DOHH2 (cell line): ENCODE measurements around the gene FAM83F.

Experiments used
- H3F3A ChIP-seq: fragments of 200-600 bp; sonication (generic), shearing (Covaris generic); 2 replicates; pipeline ENCODE4 v1.6.0; 2016; ENCODE audit warnings: antibody characterized with exemption, mild to moderate bottlenecking; ENCODE audit not compliant: control insufficient read depth, insufficient read depth
- H3K27ac ChIP-seq: fragments of 200-600 bp; sonication (generic); 2 replicates; pipeline ENCODE4 v1.5.1; 2014; ENCODE audit warnings: low read depth, mild to moderate bottlenecking, low read length, moderate library complexity
- H3K27me3 ChIP-seq: fragments of 200-600 bp; sonication (generic); 2 replicates; pipeline ENCODE4 v1.6.1; 2014; ENCODE audit warnings: mild to moderate bottlenecking, low read length, mixed read lengths; ENCODE audit not compliant: control insufficient read depth
- H3K36me3 ChIP-seq: fragments of 200-600 bp; sonication (generic); 2 replicates; pipeline ENCODE4 v1.6.1; 2014; ENCODE audit warnings: mild to moderate bottlenecking, low read length, moderate library complexity, mixed read lengths; ENCODE audit not compliant: control insufficient read depth
- H3K4me1 ChIP-seq: fragments of 200-600 bp; sonication (generic); 2 replicates; pipeline ENCODE4 v1.6.1; 2014; ENCODE audit warnings: mild to moderate bottlenecking, low read length, mixed read lengths; ENCODE audit not compliant: control insufficient read depth
- H3K4me2 ChIP-seq: fragments of 200-600 bp; sonication (generic); 2 replicates; pipeline ENCODE4 v1.6.0; 2014; ENCODE audit warnings: mild to moderate bottlenecking, low read length, moderate library complexity
- H3K4me3 ChIP-seq: fragments of 200-600 bp; sonication (generic); 2 replicates; pipeline ENCODE4 v1.5.1; 2014; ENCODE audit warnings: mild to moderate bottlenecking, low read length, mixed read lengths
- H3K79me2 ChIP-seq: fragments of 200-600 bp; sonication (generic); 2 replicates; pipeline ENCODE4 v1.6.1; 2014; ENCODE audit warnings: mild to moderate bottlenecking, low read length, mixed read lengths; ENCODE audit not compliant: control insufficient read depth
- H3K9me2 ChIP-seq: fragments of 200-600 bp; sonication (generic); replicated peaks from 2 replicates; pipeline ENCODE4 v1.6.1; 2014; ENCODE audit warnings: mild to moderate bottlenecking, low read length, mixed read lengths; ENCODE audit not compliant: control insufficient read depth
- H3K9me3 ChIP-seq: fragments of 200-600 bp; sonication (generic); 2 replicates; pipeline ENCODE4 v1.6.1; 2014; ENCODE audit warnings: antibody characterized with exemption, low read length, mixed read lengths; ENCODE audit not compliant: control insufficient read depth, insufficient read depth
- H4K20me1 ChIP-seq: fragments of 200-600 bp; sonication (generic); 2 replicates; pipeline ENCODE4 v1.6.0; 2014; ENCODE audit warnings: low read depth, mild to moderate bottlenecking, antibody characterized with exemption, low read length, moderate library complexity; ENCODE audit not compliant: control insufficient read depth, insufficient read depth
- EZH2phosphoT487 ChIP-seq: fragments of 200-600 bp; sonication (generic); IDR thresholded peaks from 2 replicates; pipeline ENCODE4 v1.6.1; 2017; ENCODE audit warnings: borderline replicate concordance, mild to moderate bottlenecking, antibody characterized with exemption, low read length, moderate library complexity, mixed read lengths
- TF ChIP-seq, protein P1 (sequence below): fragments of 200-600 bp; sonication (generic); IDR thresholded peaks from one replicate; pipeline ENCODE4 v1.5.1; 2014; ENCODE audit warnings: antibody characterized with exemption, mild to moderate bottlenecking, low read depth, low read length; ENCODE audit not compliant: poor library complexity, severe bottlenecking

The FAM83F gene

DNA sequence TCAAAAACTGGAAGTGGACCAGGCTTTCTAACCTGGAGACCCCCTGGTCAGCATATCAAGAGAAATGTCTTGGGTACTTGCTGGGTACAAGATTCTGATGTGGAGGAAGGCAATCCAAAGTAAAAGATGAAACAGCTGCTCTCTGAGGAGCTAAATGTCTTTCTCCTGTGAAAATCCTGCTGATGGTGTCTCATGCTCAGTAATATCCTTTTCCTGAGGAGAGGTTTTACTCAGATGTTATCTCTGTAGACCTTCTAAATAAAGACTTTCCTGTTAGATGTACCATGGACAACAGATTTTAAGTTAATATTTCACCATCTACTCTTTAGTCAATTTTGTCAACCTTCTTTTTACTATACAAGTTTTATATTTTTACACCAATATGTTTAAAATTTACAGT, 62.9 kb downstream of the FAM83F start:
- Histone ChIP-seq H3K9me2 (no peaks in the 10 kb centered on the region), H4K20me1 (no peaks in the 10 kb centered on the region), H3K4me1 (peaks cover 59% of the 10 kb centered on the region), H3K79me2 (peaks cover 86% of the 10 kb centered on the region), H3K9me3 (no peaks in the 10 kb centered on the region), H3K27ac (no peak overlapping the region), H3K27me3 (no peaks in the 10 kb centered on the region), H3K4me2 (peak overlapping the region; percentile 23; the same call in 1 of the 2 replicates), H3K36me3 (no peaks in the 10 kb centered on the region), H3F3A (peaks cover 20% of the 10 kb centered on the region), H3K4me3 (no peak overlapping the region)
- TF ChIP-seq EZH2phosphoT487, result no peak
- TF ChIP-seq, protein P1, sequence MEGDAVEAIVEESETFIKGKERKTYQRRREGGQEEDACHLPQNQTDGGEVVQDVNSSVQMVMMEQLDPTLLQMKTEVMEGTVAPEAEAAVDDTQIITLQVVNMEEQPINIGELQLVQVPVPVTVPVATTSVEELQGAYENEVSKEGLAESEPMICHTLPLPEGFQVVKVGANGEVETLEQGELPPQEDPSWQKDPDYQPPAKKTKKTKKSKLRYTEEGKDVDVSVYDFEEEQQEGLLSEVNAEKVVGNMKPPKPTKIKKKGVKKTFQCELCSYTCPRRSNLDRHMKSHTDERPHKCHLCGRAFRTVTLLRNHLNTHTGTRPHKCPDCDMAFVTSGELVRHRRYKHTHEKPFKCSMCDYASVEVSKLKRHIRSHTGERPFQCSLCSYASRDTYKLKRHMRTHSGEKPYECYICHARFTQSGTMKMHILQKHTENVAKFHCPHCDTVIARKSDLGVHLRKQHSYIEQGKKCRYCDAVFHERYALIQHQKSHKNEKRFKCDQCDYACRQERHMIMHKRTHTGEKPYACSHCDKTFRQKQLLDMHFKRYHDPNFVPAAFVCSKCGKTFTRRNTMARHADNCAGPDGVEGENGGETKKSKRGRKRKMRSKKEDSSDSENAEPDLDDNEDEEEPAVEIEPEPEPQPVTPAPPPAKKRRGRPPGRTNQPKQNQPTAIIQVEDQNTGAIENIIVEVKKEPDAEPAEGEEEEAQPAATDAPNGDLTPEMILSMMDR, result no peak

DNA sequence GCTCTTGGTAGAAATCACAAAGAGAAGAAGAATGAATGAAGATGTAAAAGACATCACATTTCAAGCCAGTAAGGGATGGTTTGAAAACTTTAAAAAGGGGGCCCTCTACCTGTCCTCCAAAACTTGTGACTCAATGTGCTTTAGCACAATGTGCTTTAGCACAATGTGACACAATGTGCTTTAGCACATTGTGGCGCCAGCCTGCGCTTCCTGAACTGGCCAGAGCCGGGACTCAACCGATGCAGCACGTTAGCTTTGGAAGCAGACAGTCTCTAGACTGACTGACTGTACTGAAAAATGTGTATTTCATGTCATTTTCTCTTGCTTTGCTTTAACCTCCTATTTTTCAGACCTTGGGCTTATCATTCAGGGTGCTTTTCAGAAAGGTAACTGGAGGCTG, 63.5 kb downstream of the FAM83F start:
- Histone ChIP-seq H3K27me3 (no peaks in the 10 kb centered on the region), H3K4me1 (peaks cover 52% of the 10 kb centered on the region), H4K20me1 (no peaks in the 10 kb centered on the region), H3K9me2 (no peaks in the 10 kb centered on the region), H3F3A (peaks cover 17% of the 10 kb centered on the region), H3K4me2 (peak overlapping the region; percentile 23), H3K36me3 (no peaks in the 10 kb centered on the region), H3K4me3 (no peak overlapping the region), H3K79me2 (peaks cover 85% of the 10 kb centered on the region), H3K9me3 (no peaks in the 10 kb centered on the region), H3K27ac (no peak overlapping the region)
- no peak for TF ChIP-seq EZH2phosphoT487
- TF ChIP-seq, protein P1, result no peak

DNA sequence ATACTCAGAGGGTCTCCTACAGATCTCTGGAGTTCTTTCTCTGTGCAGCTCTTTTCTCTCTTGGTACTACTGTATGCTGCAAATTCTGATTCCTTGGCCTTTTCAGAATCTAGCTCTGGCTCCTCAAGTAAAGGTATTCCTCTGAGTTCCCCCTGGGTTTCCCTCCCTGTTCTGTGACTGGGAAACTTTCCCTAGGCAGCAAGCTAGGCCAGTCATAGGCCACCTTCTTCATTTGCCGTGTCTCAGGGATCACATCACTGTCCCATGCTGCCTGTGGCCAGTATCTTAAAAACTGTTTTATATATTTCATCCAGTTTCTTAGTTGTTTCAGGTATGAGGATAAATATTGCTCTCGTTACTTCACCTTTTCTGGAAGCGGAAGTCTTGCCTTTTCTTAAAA, 71.2 kb downstream of the FAM83F start:
- Histone ChIP-seq H3K79me2 (peaks cover 83% of the 10 kb centered on the region), H3K4me2 (no peak overlapping the region), H3K4me1 (peaks cover 5% of the 10 kb centered on the region), H3K9me2 (no peaks in the 10 kb centered on the region), H3F3A (no peaks in the 10 kb centered on the region), H4K20me1 (no peaks in the 10 kb centered on the region; the same call in 1 of the 2 replicates), H3K4me3 (no peak overlapping the region), H3K27me3 (no peaks in the 10 kb centered on the region), H3K36me3 (no peaks in the 10 kb centered on the region), H3K27ac (no peak overlapping the region), H3K9me3 (no peaks in the 10 kb centered on the region)
- TF ChIP-seq EZH2phosphoT487, result no peak
- TF ChIP-seq, protein P1, result no peak

DNA sequence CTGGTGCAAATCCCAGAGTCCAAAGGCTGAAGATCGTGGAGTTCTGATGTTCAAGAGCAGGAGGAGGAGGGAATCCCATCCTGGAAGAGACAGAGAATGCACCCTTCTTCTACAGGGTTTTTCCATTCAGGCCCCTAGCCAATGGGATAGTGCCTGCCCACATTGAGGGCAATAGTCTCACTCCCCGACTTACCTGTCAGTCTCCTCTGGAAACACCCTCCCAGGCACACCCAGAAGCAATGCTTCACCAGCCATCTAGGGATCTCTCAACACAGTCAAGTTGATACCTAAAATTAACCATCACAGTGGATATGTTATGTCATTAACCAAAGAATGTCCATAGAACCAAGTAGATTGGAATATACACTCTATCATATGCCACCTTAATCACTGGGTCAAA, 72.9 kb downstream of the FAM83F start:
- Histone ChIP-seq H3K4me1 (peaks cover 6% of the 10 kb centered on the region), H3K27ac (no peak overlapping the region), H3F3A (no peaks in the 10 kb centered on the region), H3K79me2 (peaks cover 89% of the 10 kb centered on the region), H4K20me1 (no peaks in the 10 kb centered on the region; the same call in 1 of the 2 replicates), H3K9me3 (no peaks in the 10 kb centered on the region), H3K9me2 (no peaks in the 10 kb centered on the region), H3K4me3 (no peak overlapping the region), H3K27me3 (no peaks in the 10 kb centered on the region), H3K36me3 (no peaks in the 10 kb centered on the region), H3K4me2 (no peak overlapping the region)
- TF ChIP-seq, protein P1, result no peak
- TF ChIP-seq EZH2phosphoT487, result no peak
